Measurements from ENCODE around the gene GALP.
"Not testable (repeated sequence)": the region's sequence is repeated elsewhere in the genome, so short reads cannot be mapped to it uniquely, and the experiment has no call there.

GALP gene

DNA sequence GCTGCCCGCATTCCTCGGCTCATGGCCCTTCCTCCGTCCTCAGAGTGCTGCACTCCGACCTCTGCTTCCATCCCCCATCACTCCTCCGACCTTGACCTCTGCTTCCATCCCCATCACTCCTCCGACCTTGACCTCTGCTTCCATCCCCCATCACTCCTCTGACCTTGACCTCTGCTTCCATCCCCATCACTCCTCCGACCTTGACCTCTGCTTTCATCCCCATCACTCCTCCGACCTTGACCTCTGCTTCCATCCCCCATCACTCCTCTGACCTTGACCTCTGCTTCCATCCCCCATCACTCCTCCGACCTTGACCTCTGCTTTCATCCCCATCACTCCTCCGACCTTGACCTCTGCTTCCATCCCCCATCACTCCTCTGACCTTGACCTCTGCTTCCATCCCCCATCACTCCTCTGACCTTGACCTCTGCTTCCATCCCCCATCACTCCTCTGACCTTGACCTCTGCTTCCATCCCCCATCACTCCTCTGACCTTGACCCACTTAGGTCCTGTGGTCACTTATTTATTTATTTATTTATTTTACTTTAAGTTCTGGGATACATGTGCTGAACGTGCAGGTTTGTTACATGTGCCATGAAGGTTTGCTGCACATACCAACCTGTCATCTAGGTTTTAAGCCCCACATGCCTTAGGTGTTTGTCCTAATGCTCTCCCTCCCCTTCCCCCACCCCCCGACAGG lies 26.7 kb upstream of the GALP start:
- not testable (repeated sequence) for DNase-seq

DNA sequence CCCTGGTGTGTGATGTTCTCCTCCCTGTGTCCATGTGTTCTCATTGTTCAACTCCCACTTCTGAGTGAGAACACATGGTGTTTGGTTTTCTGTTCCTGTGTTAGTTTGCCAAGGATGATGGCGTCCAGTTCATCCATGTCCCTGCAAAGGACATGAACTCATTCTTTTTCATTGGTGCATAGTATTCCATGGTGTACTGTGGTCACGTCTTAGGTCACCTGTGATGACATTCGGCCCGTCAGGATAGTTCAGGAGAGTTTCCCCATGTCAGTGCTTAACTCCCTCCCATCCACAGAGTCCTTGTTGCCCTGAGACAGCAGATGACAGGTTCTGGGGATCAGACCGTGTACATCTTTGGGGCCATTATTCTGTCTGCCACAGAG lies 26.2 kb upstream of the GALP start:
- DNase-seq, result no peak

DNA sequence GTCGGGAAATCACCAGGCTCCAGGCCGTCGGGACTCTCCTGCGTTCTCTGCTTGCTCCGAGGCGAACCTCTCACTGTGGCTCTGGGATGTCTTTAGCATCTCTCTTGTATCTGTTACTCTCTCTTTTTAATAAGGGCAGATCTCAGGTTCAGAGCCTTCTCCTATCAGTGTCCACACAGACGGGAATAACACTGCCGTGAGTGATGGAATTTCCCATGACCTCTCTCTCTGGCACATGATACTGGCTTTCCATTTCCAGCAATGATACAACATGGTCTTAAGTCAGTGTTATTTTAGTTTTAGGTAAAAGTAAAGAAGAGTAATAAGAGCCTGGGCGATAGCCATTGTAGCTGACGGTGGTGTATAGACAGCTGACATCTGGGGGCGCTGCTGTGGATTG lies 25.4 kb upstream of the GALP start:
- no peak for DNase-seq

DNA sequence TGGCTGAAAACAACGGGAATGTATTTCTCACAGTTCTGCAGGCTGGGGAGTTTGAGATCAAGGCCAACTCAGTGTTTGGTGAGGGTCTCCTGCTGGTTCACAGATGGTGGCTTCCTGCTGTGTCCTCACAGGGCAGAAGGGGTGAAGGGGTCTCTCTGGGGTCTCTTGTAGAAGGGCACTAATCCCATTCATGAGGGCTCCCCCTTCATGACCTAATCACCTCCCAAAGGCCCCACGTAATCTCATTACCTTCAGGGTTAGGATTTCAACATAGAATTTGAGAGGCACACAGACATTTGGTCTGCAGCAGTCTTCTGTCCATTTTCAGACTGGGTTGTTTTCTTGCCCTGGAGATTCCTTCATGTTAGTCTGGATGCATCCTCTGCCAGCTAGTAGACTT lies 23.2 kb upstream of the GALP start:
- no peak for DNase-seq

DNA sequence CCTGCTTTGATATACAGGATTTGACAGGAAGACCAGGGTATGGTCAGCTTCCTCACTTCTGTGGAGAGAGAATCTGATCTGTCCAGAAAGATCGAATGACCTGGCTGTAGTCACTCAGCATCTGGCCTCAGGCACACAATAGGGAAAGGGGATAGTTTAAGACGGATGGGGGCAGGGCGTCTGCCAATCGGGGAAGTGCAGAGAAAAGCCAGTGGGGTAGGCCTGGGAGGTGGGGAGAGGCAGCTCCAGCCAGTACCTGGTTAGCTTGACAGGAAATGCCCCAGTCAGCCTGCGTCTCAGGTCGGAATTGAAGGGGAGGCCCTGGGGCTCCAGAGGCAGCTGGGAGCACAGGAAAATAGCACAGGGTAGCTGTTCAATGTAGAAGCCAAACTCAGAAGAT lies 22.3 kb upstream of the GALP start:
- DNase-seq, result no peak

DNA sequence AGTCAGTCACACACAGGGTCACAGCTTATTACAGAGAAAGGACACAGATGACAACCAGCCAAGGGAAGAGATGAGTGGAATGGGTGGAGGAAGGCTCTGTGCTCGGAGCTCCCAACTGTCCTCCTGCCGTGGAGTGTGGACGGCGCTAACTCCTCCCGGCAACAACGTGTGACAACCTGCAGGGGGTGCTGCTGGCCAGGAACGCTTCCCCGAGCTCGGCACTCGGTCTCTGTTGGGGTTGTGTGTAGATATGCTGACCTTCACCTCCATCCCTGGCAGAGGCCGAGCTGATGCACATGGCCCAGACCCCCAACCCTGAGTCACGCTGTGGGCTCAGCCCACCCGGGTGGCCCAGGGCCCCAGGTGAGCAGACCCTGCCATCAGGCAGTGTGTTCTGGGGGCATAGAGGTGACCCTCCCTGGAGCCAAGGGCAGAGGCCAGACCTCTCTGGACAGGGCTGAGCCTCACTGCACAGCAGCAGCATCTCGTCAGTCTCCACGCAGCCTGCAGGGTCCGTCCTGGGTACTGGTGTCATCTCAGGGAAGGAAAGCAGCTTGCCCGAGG lies 20.6 kb upstream of the GALP start:
- no peak for DNase-seq

DNA sequence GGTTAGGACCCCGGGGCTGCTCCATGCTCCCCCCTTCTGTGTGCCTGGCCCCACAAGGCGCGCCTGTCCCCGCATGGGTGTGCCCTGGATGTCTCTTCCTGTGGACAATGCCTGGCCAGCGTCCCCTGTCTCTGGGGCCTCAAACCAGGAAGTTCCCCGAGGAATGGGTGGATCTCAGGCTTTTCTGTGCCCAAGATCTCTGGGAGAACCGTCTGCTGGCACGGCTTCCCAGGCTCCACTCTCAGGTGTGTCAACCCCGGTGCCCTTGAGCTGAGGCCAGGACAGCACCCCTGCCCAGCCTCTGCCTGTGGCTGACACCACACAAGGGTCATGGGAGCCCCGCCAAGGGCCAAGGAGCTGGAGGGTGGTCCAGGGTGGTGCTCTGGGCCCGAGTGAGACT lies 19.0 kb upstream of the GALP start:
- DNase-seq, result no peak

DNA sequence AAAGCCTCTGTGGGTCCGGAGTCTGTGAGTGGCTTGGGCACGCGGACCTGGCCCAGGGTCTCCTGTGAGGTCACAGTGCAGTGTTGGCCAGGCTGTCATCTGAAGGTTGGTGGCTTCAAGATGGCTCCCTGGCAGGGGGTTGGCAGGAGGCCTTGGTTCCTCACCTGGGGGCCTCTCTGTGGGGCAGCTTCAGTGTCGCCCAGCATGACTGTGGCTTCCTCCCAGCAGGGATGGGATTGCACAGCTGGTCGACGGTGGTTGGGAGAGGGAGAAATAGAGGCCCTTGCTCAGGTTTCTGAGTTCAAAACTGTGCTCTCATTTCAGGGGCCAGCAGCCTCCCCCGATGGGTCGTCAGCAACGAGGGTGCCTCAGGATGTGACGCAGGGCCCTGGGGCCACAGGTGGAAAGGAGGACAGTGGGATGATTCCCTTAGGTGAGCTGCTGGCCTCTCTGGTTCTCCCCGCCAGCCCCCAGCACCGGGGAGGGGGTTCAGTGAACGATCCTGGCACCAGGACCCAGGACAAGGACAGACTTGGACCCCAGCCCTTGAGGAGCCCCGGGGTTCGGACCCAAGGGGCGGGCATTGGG lies 17.5 kb upstream of the GALP start:
- no peak for DNase-seq

DNA sequence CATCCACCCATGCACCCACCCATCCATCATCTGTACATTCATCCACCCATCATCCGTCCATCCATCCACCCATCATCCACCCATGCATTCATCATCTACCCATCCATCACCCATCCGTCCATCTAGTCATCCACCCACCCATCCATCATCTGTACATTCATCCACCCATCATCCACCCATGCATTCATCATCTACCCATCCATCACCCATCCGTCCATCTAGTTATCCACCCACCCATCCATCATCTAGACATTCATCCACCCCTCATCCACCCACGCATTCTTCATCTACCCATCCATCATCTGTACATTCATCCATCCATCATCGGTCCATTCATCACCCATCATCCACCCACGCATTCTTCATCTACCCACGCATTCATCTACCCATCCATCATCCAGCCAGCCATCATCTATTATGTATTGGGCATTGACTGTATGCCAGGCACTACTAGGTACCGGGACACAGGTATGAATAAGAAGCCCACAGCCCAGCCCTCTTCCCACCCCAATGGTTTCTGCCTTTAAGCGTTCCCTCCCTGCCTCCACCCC lies 16.7 kb upstream of the GALP start:
- no peak for DNase-seq

DNA sequence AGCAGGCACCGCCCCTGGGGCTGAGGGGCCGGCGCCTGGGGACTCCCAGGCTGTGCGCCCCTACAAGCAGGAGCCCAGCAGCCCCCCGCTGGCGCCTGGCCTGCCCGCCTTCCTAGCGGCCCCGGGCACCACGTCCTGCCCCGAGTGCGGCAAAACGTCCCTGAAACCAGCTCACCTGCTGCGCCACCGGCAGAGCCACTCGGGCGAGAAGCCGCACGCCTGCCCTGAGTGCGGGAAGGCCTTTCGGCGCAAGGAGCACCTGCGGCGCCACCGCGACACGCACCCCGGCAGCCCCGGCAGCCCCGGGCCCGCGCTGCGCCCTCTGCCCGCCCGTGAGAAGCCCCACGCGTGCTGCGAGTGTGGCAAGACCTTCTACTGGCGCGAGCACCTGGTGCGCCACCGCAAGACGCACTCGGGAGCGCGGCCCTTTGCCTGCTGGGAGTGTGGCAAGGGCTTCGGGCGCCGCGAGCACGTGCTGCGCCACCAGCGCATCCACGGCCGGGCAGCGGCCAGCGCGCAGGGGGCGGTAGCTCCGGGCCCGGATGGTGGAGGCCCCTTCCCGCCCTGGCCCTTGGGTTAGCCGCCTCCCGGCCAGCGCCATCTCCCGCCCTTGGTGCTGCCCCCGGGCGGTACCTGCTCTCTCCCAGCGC lies 16.1 kb upstream of the GALP start:
- DNase-seq, result no peak

DNA sequence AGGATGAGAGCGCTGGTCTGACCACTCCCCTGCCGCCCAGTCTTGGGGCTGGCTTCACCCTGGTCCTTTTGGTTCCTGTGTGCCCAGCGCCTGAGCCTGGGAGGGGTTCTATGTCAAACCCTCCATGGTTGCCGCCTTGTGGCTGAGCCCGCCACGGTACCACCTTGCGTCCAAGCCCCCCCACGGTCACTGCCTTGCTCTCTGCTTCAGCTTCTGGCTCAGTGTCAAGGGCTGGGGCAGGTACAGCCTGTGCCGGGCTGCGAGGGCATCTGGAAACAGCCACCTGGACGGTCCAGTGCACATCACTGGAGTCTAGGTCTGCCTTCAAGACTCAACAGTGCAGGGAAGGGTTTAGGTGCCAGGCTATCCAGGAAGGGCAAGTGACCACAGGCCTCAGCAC lies 14.3 kb upstream of the GALP start:
- DNase-seq, result no peak

DNA sequence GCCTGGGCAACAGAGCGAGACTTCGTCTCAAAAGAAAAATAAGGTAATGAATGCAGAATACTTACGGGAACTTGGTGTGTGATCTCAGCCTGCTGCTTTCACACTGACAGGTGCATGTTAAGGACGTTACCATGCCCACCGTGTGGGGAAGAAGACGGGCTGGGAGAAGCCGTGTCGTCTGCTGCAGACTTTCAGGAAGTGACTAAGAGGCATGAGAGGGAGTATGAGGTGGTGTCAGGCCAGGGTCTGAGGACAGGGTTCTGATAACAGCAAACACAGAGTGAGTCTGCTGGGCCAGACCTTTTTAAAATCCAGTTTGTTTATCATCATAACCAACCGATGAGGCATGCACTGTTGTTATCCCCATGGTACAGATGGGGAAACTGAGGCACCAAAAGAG lies 13.6 kb upstream of the GALP start:
- DNase-seq, result no peak

DNA sequence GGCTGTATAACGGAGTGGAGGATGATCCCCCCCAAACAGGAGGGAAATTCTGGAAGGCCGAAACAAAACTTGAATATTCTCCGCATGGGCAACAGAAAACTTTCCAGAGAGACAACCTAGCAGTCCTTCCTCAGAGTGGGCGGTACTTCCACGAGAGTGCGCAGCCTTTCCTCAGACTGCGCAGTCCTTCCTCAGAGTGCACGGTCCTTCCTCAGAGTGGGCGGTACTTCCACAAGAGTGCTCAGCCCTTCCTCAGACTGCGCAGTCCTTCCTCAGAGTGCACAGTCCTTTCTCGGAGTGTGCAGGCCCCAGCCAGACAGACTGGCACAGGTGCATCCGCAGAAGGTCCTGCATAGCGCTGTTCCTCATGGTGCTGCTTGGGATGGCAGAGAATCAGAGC lies 12.7 kb upstream of the GALP start:
- DNase-seq, result no peak

DNA sequence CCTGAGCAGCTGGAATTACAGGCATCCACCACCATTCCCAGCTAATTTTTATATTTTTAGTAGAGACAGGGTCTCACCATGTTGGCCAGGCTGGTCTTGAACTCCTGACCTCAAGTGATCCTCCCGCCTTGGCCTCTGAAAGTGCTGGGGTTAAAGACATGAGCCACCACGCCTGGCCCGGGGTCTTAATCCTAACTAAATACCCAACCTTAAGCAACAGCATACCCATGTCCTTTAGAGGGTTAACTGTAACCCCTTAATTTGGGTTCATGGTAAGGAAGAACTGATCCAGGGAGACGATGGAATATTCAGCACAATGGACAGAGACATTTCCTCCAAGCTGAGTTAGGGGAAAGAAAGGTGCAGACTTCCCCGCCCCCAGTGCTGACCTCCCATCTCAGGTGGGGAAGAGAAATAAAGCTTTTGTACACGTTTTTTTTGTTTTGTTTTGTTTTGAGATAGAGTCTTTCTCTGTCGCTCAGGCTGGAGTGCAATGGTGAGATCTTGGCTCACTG lies 8.7 kb upstream of the GALP start:
- no peak for DNase-seq

DNA sequence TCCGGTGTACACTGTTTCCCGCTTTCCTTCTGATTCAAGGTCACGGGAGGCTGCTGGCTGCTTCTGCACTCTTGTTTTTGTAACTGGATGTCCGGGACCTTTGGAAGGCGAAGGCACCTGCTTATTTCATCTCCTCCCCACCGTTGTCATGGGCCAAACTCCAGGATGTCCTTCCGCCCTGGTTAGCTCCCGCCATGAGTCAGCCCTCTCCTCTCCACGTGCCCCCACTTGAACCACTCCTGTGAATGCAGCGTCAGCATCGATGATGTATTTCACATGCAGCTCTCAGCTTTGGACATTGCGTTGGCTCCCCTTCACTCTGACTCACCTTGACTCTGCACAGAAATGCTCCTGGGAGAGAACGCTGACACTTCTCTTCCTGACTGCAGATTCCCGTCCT lies 5.5 kb upstream of the GALP start:
- DNase-seq, result no peak

DNA sequence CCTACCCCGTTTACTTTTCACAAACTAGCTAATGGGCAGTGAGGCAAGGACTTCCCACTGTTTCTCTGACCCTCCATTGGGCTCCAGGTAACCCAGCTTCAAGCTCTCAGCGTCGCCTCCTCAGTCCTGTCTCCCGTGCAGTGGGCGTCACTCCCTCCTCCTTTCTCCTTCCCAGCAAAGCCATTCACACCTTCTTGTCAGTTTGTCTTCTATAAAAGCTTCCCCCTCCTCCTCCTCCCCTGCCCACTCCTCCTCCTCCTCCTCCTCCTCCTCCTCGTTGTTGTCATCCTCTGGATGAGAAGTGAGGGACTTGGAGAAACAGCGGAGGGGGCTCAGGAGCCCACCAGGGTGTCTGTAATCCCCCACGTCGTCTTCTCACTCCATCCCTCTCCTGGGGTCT lies 1.7 kb upstream of the GALP start:
- DNase-seq, result no peak

DNA sequence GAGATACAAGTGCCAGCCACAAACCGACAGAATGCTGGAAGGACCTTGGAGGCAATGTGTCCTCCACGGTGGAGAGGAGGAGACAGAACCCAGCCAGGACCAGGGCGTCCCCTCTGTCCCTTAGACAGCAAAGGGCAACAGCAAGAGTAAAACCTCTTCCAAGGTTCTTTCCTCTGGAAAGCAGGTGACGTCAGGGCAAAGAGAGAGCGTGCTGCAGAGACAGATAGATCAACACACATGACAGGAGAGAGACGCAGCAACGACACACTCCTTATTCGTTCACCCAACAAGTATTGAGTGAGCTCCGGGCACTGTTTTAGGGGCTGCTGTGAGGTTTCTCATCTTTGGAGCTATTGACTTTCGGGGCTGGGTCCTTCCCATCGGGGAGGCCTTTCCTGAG lies 1.3 kb upstream of the GALP start:
- DNase-seq, result no peak

DNA sequence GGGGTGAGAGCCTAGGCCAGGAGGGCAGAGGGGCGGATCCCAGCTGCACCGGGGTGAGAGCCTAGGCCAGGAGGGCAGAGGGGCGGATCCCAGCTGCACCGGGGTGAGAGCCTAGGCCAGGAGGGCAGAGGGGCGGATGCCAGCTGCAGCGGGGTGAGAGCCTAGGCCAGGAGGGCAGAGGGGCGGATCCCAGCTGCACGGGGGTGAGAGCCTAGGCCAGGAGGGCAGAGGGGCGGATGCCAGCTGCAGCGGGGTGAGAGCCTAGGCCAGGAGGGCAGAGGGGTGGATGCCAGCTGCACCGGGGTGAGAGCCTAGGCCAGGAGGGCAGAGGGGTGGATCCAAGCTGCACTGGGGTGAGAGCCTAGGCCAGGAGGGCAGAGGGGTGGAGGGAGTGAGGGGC lies 502 bp downstream of the GALP start:
- not testable (repeated sequence) for DNase-seq

DNA sequence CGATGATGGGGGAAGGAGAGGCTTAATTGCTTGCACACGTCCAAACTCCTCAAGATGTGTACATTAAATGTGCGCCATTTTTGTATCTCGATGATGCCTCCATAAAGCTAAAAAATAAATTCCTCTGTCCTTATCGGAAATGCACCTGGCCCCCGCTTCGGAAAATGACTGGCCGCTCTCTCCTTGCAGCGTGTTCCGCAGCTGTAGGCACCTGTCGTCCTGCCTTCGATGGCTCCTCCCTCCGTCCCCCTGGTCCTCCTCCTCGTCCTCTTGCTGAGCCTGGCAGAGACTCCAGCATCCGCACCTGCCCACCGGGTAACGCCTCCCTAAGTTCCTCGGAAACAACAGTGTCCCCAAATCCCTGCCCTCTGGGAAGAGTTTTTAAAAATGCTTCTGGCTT lies 1.1 kb downstream of the GALP start:
- DNase-seq, result no peak

DNA sequence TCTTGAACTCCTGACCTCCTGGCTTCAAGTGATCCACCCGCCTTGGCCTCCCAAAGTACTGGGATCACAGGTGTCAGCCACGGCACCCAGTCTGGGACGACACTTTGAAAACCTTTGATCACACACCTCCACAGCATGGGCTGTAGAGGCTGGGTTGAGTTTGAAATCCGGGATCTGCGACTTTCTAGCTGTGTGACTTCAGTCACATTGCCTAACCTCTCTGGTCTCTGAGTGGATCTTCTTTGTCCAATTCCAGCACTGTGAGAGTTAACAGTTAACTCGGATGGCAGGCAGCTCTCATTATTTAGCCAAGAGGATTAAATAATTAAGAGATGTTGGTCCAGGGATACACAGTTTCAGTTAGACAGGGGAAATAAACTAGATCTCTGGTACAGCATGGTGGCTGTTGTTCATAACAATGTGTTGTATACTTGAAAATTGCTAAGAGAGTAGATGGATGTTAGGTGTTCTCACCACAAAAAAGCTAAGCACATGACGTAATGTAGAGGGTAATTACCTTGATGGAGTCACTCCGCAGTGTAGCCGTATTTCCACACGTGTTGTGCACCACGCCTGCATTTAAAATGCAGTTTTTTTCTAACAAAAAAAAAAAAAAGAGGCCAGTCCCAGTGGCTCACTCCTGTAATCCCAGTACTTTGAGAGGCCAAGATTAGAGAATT lies 1.9 kb downstream of the GALP start:
- no peak for DNase-seq

DNA sequence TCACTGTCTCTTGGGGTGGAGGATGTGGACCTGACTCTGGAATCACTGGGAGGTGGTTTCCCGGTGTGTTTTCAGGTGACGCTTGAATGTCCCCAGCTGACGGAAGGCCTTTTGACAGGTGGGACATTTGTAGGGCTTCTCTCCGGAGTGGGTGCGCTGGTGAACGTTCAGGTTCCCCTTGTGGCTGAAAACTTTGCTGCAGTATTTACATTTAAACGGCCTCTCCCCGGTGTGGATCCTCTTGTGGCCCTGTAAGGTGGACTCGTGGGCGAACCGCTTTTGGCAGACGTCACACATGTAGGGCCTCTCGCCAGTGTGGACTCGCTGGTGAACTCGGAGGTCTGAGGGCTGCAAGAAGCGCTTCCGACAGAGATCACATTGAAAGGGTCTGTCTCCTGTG lies 14.0 kb downstream of the GALP start:
- DNase-seq, result no peak

DNA sequence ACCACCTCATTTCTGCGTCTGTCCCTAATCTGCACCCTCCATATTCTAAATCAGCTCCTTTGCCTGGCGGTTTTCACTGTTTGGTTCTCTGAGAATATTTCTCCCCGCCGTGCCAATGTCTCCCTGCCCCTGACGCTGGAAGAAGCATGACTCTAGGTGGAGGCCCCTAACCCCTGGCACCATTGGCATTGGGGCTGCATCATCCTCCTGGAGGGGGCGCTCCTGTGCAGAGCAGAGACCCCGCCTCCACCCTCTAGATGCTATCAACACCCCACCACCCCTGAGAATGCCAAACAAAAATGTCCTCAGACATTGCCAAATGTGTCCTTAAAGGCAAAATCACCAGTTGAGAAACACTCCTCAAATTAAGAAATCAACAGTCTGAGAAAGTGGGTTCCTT lies 15.3 kb downstream of the GALP start:
- DNase-seq, result no peak

DNA sequence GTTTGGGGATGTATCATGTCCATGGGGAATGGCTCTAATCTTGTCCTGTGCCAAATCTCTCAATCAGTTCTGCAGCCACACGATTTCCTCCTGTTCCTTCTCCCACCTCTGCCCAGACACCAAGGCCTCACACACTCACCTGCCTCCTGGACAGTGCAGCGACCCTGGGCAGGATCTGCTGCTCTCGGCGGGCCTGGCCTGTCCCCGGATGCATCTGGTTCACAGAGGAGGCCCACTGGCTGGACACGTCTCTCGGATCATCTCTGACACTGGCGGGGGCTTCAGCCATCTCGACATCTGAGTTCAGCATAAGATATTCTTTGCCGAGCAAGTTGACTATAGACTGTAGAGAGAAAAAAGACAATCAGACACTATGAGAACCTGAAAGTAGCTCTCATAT lies 15.9 kb downstream of the GALP start:
- no peak for DNase-seq
